ENCODE results near the gene SPAG17.

SPAG17 gene

GRCh38 chr1:118122234-118123004, 62.6 kb downstream of the SPAG17 start:
- FAIRE-seq = no peak
- DNase-seq (ENCODE audit: insufficient read length, low spot score) = no peak
- TF ChIP-seq POLR2A (IDR thresholded peaks at IDR 0.05; ENCODE audit: low read depth, low read length) = no peak

GRCh38 chr1:118118873-118119463, 66.1 kb downstream of the SPAG17 start:
- no peak for FAIRE-seq
- no peak for DNase-seq (ENCODE audit: insufficient read length, low spot score)
- no peak for TF ChIP-seq POLR2A (IDR thresholded peaks at IDR 0.05; ENCODE audit: low read depth, low read length)

- DNase-seq (ENCODE audit: insufficient read length, low spot score) (no peak), FAIRE-seq (no peak)
- no peak for TF ChIP-seq POLR2A (IDR thresholded peaks at IDR 0.05; ENCODE audit: low read depth, low read length)
Measured at GRCh38 chr1:118118469-118118868, 66.6 kb downstream of the SPAG17 start.

GRCh38 chr1:118117521-118117920, 67.5 kb downstream of the SPAG17 start:
- no peak for TF ChIP-seq POLR2A (IDR thresholded peaks at IDR 0.05; ENCODE audit: low read depth, low read length)
- FAIRE-seq (no peak), DNase-seq (ENCODE audit: insufficient read length, low spot score) (no peak)

- no peak for TF ChIP-seq POLR2A (IDR thresholded peaks at IDR 0.05; ENCODE audit: low read depth, low read length)
- no peak for DNase-seq (ENCODE audit: insufficient read length, low spot score)
- no peak for FAIRE-seq
Measured at GRCh38 chr1:118116909-118117308, 68.1 kb downstream of the SPAG17 start.

GRCh38 chr1:118116401-118116800, 68.6 kb downstream of the SPAG17 start:
- TF ChIP-seq POLR2A (IDR thresholded peaks at IDR 0.05; ENCODE audit: low read depth, low read length) = no peak
- DNase-seq (ENCODE audit: insufficient read length, low spot score) = no peak
- no peak for FAIRE-seq

GRCh38 chr1:118115567-118116295, 69.3 kb downstream of the SPAG17 start:
- TF ChIP-seq POLR2A (IDR thresholded peaks at IDR 0.05; ENCODE audit: low read depth, low read length) = no peak
- DNase-seq (ENCODE audit: insufficient read length, low spot score) (no peak), FAIRE-seq (no peak)

- DNase-seq (ENCODE audit: insufficient read length, low spot score) = no peak
Measured at GRCh38 chr1:118113261-118113660, 71.8 kb downstream of the SPAG17 start.

GRCh38 chr1:118110580-118110979, 74.4 kb downstream of the SPAG17 start:
- FAIRE-seq (no peak), DNase-seq (ENCODE audit: insufficient read length, low spot score) (no peak)
- no peak for TF ChIP-seq POLR2A (IDR thresholded peaks at IDR 0.05; ENCODE audit: low read depth, low read length)

More at GRCh38 chr1:118113261-118113660, 71.8 kb downstream of the SPAG17 start:
- no peak for FAIRE-seq
- TF ChIP-seq POLR2A (IDR thresholded peaks at IDR 0.05; ENCODE audit: low read depth, low read length) = no peak

- no peak for TF ChIP-seq POLR2A (IDR thresholded peaks at IDR 0.05; ENCODE audit: low read depth, low read length)
- no peak for FAIRE-seq
- no peak for DNase-seq (ENCODE audit: insufficient read length, low spot score)
Measured at GRCh38 chr1:118104951-118105350, 80.1 kb downstream of the SPAG17 start.

GRCh38 chr1:118102445-118102844, 82.6 kb downstream of the SPAG17 start:
- FAIRE-seq = no peak
- DNase-seq (ENCODE audit: insufficient read length, low spot score) = no peak
- TF ChIP-seq POLR2A (IDR thresholded peaks at IDR 0.05; ENCODE audit: low read depth, low read length) = no peak

- TF ChIP-seq POLR2A (IDR thresholded peaks at IDR 0.05; ENCODE audit: low read depth, low read length) = no peak
- DNase-seq (ENCODE audit: insufficient read length, low spot score) = no peak
- no peak for FAIRE-seq
Measured at GRCh38 chr1:118101999-118102398, 83.0 kb downstream of the SPAG17 start.

GRCh38 chr1:118101515-118101844, 83.5 kb downstream of the SPAG17 start:
- DNase-seq (ENCODE audit: insufficient read length, low spot score) (no peak), FAIRE-seq (no peak)

GRCh38 chr1:118100686-118101514, 84.1 kb downstream of the SPAG17 start:
- no peak for DNase-seq (ENCODE audit: insufficient read length, low spot score)
- no peak for FAIRE-seq
- no peak for TF ChIP-seq POLR2A (IDR thresholded peaks at IDR 0.05; ENCODE audit: low read depth, low read length)

More at GRCh38 chr1:118101515-118101844, 83.5 kb downstream of the SPAG17 start:
- no peak for TF ChIP-seq POLR2A (IDR thresholded peaks at IDR 0.05; ENCODE audit: low read depth, low read length)

Measured in H54 (cell line).